GM19455 (cell line): Measurements from ENCODE around the gene FNTB.

Source experiments
- ATAC-seq: cut with Tn5 transposase; IDR thresholded peaks from one replicate; pipeline ENCODE4 v1.9.1; 2021; ENCODE audit not compliant: unreplicated experiment

Gene FNTB, protein sequence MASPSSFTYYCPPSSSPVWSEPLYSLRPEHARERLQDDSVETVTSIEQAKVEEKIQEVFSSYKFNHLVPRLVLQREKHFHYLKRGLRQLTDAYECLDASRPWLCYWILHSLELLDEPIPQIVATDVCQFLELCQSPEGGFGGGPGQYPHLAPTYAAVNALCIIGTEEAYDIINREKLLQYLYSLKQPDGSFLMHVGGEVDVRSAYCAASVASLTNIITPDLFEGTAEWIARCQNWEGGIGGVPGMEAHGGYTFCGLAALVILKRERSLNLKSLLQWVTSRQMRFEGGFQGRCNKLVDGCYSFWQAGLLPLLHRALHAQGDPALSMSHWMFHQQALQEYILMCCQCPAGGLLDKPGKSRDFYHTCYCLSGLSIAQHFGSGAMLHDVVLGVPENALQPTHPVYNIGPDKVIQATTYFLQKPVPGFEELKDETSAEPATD

GRCh38 chr14:64986648-64987437, at the start of gene FNTB:
Gene FNTB (plus strand): TSS chr14:64986895. CDS start chr14:64986954, 59 bp downstream.
- ATAC-seq = peak; percentile 93

DNA sequence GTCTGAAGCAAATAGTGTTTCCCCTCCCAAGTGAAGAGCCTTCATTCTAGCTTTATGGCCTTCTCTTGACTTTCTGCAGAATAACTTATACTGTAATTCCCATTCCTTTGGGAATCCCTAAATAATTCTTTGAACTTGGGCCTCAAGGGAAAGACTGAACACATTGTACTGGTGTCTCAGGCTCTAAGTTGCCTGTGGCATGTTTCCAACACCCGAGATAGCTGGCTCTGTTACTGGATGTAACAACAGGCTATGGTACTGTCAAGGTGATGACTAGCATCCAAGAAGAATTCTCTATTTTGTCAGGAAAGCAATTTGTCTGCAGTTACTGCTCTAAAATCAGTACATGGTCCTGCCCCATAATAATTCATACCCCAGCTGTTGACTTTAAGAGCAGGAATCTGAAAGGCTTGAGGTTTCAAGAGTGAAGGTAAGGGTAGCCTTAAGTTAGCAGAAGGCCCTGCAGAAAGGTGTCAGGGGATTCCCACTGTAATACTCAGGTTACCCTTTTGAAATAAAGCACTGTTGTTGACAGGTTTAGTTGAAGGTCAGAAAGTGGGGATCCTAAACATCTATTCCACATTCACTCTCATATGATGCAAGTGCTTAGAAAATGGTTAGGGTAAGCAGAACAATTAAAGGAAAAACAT, 49.4 kb upstream of the FNTB start:
- no peak for ATAC-seq

DNA sequence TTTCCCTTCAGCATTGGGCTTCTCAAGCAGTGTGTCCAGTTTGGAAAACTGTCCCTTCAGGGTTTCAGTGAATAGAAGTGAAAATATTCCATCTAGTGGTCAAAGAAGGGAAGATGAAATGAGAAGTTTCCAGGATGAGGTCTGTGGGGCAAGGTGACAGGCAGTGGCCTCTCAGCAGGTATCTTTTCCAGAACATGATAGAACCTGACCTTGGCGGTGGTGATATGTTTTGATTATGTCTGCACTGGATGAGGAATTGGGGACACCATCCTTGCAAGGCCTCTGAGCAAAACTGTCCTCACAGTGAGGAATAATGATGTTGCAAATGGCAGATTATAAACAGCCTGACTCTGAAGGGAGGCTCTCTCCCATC, 48.9 kb upstream of the FNTB start:
- no peak for ATAC-seq

GRCh38 chr14:64938972-64939816, 47.5 kb upstream of the FNTB start:
- ATAC-seq = no peak

DNA sequence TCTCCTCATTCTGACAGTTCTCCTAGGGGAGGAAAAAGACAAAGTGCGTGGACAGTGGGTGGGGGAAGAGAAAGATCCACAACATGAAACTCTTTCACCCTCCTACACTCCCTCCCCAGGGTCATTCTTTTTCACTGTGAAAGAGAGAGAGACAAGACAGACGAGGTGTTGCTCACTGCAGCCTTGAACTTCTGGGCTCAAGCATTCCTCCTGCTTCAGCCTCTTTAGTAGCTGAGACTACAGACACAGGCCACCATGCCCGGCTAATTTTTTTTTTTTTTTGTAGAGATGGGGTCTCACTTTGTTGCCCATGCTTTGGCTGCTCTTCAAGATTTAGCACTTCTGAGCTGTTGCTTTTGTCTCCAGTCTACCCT, 46.9 kb upstream of the FNTB start:
- ATAC-seq = no peak

GRCh38 chr14:64940336-64940910, 46.3 kb upstream of the FNTB start:
- ATAC-seq = no peak

GRCh38 chr14:64942531-64943111, 44.1 kb upstream of the FNTB start, which contains the start of gene GPX2:
Gene GPX2 (minus strand): TSS chr14:64942745. CDS start chr14:64942726, 19 bp downstream.
- ATAC-seq = no peak

DNA sequence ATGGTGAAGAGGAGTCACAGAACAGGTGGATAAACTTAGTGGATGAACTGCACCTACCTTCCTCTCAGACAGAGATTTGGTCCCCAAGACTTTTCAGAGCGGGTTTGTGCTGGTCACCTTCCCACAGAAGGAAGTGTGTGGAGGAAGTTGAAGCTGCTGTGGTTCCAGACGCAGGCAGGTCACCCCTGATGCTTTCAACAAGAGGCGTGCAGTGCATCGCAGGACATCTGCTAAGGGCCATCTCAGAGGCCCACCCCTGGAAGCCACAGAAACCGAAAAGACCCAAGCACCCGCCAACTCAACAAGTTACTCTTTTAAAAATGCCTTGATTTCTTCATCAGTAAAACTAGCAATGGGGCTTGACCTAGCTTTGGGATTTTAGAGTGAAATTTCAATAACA, 43.1 kb upstream of the FNTB start:
- ATAC-seq = no peak

- no peak for ATAC-seq
Measured at GRCh38 chr14:64944041-64944440, 42.7 kb upstream of the FNTB start.

GRCh38 chr14:64944861-64945260, 41.8 kb upstream of the FNTB start:
- ATAC-seq = no peak

DNA sequence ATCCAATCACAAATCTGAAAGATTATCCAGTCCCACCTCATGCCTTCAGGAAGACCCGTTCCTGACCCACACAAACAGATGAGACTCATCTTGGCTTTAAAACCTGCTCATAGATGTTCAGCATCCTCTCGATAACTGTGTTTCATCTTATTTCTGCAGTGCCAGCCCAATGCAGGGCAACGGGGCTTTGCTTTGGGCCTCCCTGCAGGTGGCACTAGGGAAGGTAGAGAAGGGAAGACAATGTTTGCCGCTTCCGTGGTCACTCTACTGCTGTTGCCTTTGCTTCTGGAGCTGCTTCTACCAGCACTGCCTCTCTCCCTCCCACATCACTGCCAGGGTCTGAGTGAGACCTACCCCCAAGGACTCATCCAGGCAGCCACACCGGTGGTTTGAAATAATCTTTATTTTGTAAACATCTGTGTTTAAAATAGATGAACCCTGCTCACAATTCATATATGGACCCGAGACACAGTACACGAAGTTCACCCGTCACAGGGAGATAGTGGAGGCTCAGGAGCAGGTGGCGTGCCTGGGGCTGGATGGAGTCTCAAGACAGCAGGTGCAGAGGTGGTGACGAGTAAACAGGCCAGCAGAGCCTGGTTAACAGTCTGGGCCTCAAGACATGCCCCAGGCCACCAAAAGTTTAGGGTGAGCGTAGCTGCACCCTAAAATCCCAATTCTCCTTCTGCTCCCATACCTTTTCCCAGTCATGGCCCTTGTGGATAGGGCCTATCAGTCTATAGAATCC, 41.1 kb upstream of the FNTB start:
- no peak for ATAC-seq

DNA sequence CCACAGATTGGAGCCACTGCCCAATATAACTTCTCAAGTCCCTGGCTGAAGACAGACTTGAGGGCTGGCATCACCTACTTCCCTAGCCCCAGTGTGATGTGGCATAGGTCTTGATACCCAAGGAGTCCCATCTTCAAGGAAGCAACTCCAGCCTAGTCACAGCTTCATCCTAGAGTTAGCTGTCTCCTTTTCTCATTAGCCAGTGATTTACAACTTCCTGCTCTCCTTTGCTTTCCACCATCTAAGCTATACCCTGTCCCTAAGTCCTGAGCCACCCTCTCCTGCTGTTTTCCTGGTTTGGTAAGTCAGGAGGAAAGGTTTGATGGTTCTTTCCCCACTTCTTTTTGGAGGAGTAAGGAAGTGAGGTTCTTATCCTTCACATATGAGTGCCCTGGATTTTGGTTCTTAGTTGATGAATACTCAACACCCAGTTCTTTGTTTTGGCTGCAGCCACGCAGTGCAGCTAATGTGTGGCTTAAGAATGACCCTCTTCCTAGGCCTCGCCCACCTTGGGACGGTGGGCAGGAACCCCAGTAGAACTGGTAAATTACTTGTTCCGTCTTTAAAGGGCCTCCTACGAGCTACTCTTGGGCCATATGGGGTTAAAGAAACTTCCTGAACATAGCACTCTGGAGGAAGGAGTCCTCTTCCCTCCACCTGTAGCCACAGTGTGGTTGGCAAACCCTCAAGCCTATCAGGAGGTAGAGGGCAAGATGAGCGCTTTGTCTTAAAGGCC, 40.2 kb upstream of the FNTB start:
- no peak for ATAC-seq

DNA sequence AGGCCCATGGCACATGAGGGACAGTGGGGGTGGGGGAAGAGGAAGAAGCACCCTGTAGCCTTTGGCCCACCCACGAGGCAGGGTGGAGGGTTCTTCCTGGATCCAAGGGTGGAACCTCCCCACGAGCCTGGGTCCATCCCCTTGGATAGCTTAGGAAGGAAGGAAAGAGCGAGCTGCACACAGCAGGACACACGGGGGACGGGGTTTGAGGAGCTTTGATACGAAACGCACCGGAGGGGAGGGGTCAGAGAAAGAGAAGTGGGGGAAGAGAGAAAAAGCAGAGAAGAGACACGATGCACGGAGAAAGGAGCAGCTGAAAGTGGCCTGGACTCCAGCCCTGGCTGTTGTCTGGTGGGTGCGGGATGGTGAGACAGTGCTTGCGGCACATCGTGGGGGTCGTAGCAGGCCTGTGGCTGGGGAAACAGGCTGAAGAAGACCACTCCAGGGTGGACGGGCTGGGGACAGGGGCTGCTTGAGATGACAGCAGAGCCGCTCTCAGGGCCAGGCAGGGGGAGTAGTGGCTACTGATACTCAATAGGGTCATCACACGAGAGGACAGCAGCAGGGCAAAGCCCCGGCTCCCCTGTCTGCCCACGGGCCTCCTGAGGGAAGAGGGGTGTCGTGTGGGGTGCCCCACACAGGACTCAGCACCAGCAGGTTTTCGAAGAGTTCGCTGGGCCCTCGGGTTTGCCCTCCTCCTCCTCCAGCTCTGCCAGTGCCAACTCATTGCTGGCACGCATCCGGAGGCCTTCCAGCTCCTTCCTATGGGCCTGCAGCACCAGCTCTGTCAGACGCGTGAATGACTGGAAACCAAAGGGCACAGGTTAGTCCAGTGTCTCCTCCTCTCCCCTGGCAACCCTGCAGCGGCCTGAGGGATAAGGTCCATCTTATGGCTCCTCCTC, 38.7 kb upstream of the FNTB start:
- no peak for ATAC-seq

- no peak for ATAC-seq
Measured at GRCh38 chr14:64948612-64949210, 38.0 kb upstream of the FNTB start.

GRCh38 chr14:64950889-64951288, 35.8 kb upstream of the FNTB start:
- ATAC-seq = no peak

DNA sequence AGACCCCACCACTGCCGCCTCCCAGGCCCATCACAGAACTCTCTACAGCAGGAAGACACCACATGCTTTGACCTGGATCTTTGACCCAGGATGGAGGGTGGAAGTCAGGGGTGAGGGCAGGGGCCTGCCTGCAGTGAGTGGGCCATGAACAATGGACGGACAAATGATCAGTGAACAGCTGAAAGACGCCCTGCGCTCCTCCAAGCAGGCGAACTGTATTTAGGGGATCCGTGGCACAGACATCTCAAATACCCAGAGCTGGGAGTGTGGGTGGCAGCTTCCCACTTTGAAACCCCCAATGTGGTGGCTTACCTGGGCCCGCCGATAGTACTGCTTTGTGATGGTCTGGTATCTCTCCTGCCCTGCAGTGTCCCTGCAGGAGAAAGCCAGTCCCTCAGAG, 35.4 kb upstream of the FNTB start:
- ATAC-seq = no peak

DNA sequence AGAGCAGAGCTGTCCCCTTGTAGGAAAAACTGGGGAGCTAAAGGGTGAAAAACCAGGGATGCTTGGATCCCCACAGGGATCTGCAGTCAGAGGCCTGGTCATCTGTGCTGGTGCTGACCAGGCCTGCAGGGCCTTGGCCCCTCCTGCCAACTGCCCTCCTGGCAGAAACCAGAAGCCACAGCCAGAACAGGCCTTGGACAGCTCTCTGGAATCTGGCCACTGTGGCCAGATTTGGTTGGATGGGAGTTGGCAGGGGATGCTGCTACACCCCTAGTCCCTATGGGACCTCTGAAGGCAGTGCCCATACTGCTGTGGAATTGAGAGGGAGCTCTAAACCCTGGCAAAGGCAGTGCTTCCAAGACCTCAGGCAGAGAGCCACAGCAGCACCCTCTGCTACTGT, 35.0 kb upstream of the FNTB start:
- ATAC-seq = no peak
